ENCODE measurements around the gene DUOXA2. TPM values are rescaled to one million over a fixed set of nuclear protein-coding genes. Genes with fewer than 3 reads are reported as not detected.

The DUOXA2 gene
- total RNA-seq, 1 experiment from 2014 or later, result not detected

- H3K27ac Mint-ChIP-seq, result no peak overlapping the region
- H3K36me3 Mint-ChIP-seq, result no peaks in the 10 kb centered on the region
- no peak for ATAC-seq
- H3K4me3 Mint-ChIP-seq, result no peak overlapping the region
- no peak for TF ChIP-seq ZBTB43 (CRISPR knock-in tag; IDR thresholded peaks at IDR 0.05)
- TF ChIP-seq CREM (CRISPR knock-in tag; IDR thresholded peaks at IDR 0.05), result no peak
- TF ChIP-seq AFF4 (CRISPR knock-in tag; IDR thresholded peaks at IDR 0.05; ENCODE audit: borderline replicate concordance), result no peak
- no peak for TF ChIP-seq PREB (CRISPR knock-in tag; IDR thresholded peaks at IDR 0.05; ENCODE audit: borderline replicate concordance)
- no peak for TF ChIP-seq ZNF219 (CRISPR knock-in tag; IDR thresholded peaks at IDR 0.05; ENCODE audit: borderline replicate concordance)
- no peak for TF ChIP-seq ZNF512 (CRISPR knock-in tag; IDR thresholded peaks at IDR 0.05; ENCODE audit: borderline replicate concordance)
- no peak for TF ChIP-seq ZNF532 (CRISPR knock-in tag; IDR thresholded peaks at IDR 0.05; ENCODE audit: borderline replicate concordance)
- TF ChIP-seq IRF1 (CRISPR knock-in tag; IDR thresholded peaks at IDR 0.05), result no peak
- no peak for TF ChIP-seq ZNF232 (CRISPR knock-in tag; IDR thresholded peaks at IDR 0.05)
- no peak for TF ChIP-seq TP53 (CRISPR knock-in tag; IDR thresholded peaks at IDR 0.05)
- TF ChIP-seq ZNF425 (CRISPR knock-in tag; conservative IDR thresholded peaks at IDR 0.05), result no peak
- TF ChIP-seq FOXK1 (CRISPR knock-in tag; IDR thresholded peaks at IDR 0.05), result no peak
- TF ChIP-seq ZNF423 (CRISPR knock-in tag; IDR thresholded peaks at IDR 0.05), result no peak
- no peak for TF ChIP-seq ZNF671 (CRISPR knock-in tag; IDR thresholded peaks at IDR 0.05)
- TF ChIP-seq E2F4 (CRISPR knock-in tag; IDR thresholded peaks at IDR 0.05; ENCODE audit: borderline replicate concordance, low read depth), result no peak
- no peak for TF ChIP-seq GRHL2 (CRISPR knock-in tag; IDR thresholded peaks at IDR 0.05; ENCODE audit: insufficient replicate concordance, severe bottlenecking)
- no peak for TF ChIP-seq SP1 (CRISPR knock-in tag; conservative IDR thresholded peaks at IDR 0.05)
- TF ChIP-seq ELF4 (CRISPR knock-in tag; IDR thresholded peaks at IDR 0.05; ENCODE audit: low read depth), result no peak
- TF ChIP-seq NFATC4 (CRISPR knock-in tag; IDR thresholded peaks at IDR 0.05), result no peak
- POLR2A ChIA-PET, result interaction anchor here (0.6 kb wide), 1 partner anchor 240 kb away, joined by 3 read pairs; no protein-coding TSS in a partner anchor
- H3K9me3 Mint-ChIP-seq, result no peaks in the 10 kb centered on the region
- DNase-seq (ENCODE audit: low spot score), result no peak
- CTCF ChIA-PET, result interaction anchor here (0.6 to 11.0 kb wide), 24 partner anchors 9 to 276 kb away, joined by 3 to 231 read pairs (median 5); partner anchors contain the start of genes DUOX2 and DUOXA2
- H3K4me1 Mint-ChIP-seq, result peaks cover 5% of the 10 kb centered on the region
- peaks cover 99% of the 10 kb centered on the region for H3K27me3 Mint-ChIP-seq (ENCODE audit: low read depth)
Observed at GRCh38 chr15:45126535-45127158, 12.5 kb downstream of the DUOXA2 start.
